OCI-LY3 (cell line): ENCODE results near the gene AKNA.

Source experiments
- H2AFZ ChIP-seq: fragments of 200-600, 300-600 bp; shearing (Covaris generic); 2 replicates; pipeline ENCODE4 v1.6.0; 2014; ENCODE audit warnings: antibody characterized with exemption, low read depth, low read length
- H3K27ac ChIP-seq: fragments of 200-600, 300-600 bp; sonication (generic); 2 replicates; pipeline ENCODE4 v1.5.1; 2014; ENCODE audit warnings: mild to moderate bottlenecking, low read length, moderate library complexity, mixed read lengths
- H3K27me3 ChIP-seq: fragments of 200-600, 300-600 bp; sonication (generic); 2 replicates; pipeline ENCODE4 v1.6.1; 2014; ENCODE audit warnings: low read depth, low read length, mixed read lengths
- H3K36me3 ChIP-seq: fragments of 200-600, 300-600 bp; sonication (generic); replicated peaks from 2 replicates; pipeline ENCODE3; 2014; ENCODE audit warnings: low read depth, low read length, mixed read lengths
- H3K4me1 ChIP-seq: fragments of 300-600, 200-600 bp; sonication (generic); 2 replicates; pipeline ENCODE4 v1.6.1; 2014; ENCODE audit warnings: low read length, mixed read lengths
- H3K4me2 ChIP-seq: fragments of 200-600, 300-600 bp; sonication (generic); 2 replicates; pipeline ENCODE4 v1.6.1; 2014; ENCODE audit warnings: low read length, mixed read lengths
- H3K4me3 ChIP-seq: fragments of 300-600, 200-600 bp; sonication (generic); 2 replicates; pipeline ENCODE4 v1.5.1; 2014; ENCODE audit warnings: antibody characterized with exemption, mild to moderate bottlenecking, low read length, moderate library complexity
- H3K79me2 ChIP-seq: fragments of 300-600, 200-600 bp; shearing (Covaris generic); 2 replicates; pipeline ENCODE4 v1.6.1; 2014; ENCODE audit warnings: mild to moderate bottlenecking, low read length, mixed read lengths
- H3K9ac ChIP-seq: fragments of 300-600, 200-600 bp; shearing (Covaris generic); 2 replicates; pipeline ENCODE4 v1.6.0; 2014; ENCODE audit warnings: mild to moderate bottlenecking, low read length, moderate library complexity
- H3K9me3 ChIP-seq: fragments of 200-600, 300-600 bp; shearing (Covaris generic); 2 replicates; pipeline ENCODE4 v1.6.1; 2014; ENCODE audit warnings: low read length, mixed read lengths; ENCODE audit not compliant: insufficient read depth
- H4K20me1 ChIP-seq: fragments of 200-600, 300-600 bp; sonication (generic); 2 replicates; pipeline ENCODE4 v1.6.1; 2016; ENCODE audit warnings: low read length, mixed read lengths; ENCODE audit not compliant: insufficient read depth
- EZH2phosphoT487 ChIP-seq: fragments of 200-600 bp; shearing (Covaris generic); IDR thresholded peaks from 2 replicates; pipeline ENCODE4 v1.6.1; 2018; ENCODE audit warnings: antibody characterized with exemption, mixed run types, low read depth
- TF ChIP-seq, protein P1 (sequence below): fragments of 200-600, 300-600 bp; sonication (generic); IDR thresholded peaks from 2 replicates; pipeline ENCODE4 v1.5.1; 2014; ENCODE audit warnings: antibody characterized with exemption, low read length, low read depth

The AKNA gene

DNA sequence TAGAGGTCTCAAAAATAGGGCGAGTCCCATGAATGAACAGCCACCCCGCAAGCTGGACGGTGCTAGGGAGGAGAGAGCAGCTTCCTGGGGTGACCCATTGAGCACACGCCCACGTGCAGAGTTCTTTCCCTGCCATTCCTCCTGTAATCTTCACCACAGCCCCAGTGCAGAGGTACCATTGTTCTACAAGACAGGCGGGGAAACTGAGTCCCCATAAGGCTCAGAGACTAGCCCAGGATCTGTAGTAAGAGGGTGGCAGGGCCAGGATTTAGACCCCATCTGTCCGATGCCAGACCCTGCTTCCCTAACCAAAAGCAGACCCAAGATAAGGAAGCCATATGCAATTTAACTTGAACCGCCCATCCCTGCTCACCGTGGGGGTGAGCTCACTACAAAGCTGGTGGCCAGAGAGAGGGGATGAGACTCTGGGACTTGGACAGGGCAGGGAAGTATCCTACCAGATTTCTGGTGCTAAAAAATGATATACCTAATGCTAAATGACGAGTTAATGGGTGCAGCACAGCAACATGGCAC lies 101.6 kb downstream of the AKNA start:
- no peaks in the 10 kb centered on the region for H3K9me3 ChIP-seq
- no peaks in the 10 kb centered on the region for H3K79me2 ChIP-seq
- H3K4me2 ChIP-seq = no peak overlapping the region
- no peaks in the 10 kb centered on the region for H3K4me1 ChIP-seq
- no peaks in the 10 kb centered on the region for H3K36me3 ChIP-seq
- TF ChIP-seq, protein P1, sequence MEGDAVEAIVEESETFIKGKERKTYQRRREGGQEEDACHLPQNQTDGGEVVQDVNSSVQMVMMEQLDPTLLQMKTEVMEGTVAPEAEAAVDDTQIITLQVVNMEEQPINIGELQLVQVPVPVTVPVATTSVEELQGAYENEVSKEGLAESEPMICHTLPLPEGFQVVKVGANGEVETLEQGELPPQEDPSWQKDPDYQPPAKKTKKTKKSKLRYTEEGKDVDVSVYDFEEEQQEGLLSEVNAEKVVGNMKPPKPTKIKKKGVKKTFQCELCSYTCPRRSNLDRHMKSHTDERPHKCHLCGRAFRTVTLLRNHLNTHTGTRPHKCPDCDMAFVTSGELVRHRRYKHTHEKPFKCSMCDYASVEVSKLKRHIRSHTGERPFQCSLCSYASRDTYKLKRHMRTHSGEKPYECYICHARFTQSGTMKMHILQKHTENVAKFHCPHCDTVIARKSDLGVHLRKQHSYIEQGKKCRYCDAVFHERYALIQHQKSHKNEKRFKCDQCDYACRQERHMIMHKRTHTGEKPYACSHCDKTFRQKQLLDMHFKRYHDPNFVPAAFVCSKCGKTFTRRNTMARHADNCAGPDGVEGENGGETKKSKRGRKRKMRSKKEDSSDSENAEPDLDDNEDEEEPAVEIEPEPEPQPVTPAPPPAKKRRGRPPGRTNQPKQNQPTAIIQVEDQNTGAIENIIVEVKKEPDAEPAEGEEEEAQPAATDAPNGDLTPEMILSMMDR = no peak
- no peak for TF ChIP-seq EZH2phosphoT487
- no peak overlapping the region for H3K9ac ChIP-seq
- H4K20me1 ChIP-seq = no peaks in the 10 kb centered on the region
- no peak overlapping the region for H2AFZ ChIP-seq
- no peaks in the 10 kb centered on the region for H3K27me3 ChIP-seq
- no peak overlapping the region for H3K27ac ChIP-seq
- no peak overlapping the region for H3K4me3 ChIP-seq

DNA sequence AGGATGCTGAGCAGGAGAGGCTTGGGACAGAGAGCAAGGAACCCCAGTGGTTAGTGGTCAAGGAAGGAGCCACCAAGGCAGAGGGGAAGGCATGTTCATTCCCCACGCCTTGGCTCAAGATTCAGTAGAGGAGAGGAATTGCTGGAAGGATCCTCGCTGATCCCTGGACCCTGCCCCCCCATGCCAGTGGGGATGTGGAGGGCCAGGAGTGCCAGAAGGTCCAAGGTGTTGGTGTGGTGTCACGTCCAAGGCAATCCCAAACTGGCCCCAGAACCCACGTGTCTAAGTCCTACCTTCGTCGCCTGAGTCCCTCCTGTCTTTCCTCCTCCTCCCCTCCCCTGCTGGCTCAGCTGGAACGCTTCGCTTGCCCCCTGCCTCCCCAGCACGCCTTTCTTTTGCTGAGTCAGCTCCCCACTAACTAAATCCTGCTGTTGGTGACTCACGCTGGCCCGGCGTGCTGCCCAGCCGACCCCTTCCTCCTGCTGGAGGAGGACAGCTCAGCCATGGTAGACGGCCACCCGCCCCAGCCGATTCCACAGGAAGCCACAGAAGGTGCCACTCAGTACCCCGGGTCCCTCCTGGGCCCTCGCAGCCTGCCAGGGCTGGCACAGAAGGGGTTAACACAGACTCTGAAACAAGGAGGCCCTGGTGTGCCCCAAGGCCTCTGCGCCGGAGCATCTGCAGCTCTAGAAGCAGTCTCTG lies 102.5 kb downstream of the AKNA start:
- H3K36me3 ChIP-seq = no peaks in the 10 kb centered on the region
- no peak overlapping the region for H3K4me3 ChIP-seq
- no peaks in the 10 kb centered on the region for H3K4me1 ChIP-seq
- no peak overlapping the region for H3K27ac ChIP-seq
- H3K9me3 ChIP-seq = no peaks in the 10 kb centered on the region
- TF ChIP-seq, protein P1 = no peak
- TF ChIP-seq EZH2phosphoT487 = no peak
- H3K79me2 ChIP-seq = no peaks in the 10 kb centered on the region
- H3K27me3 ChIP-seq = no peaks in the 10 kb centered on the region
- no peak overlapping the region for H3K9ac ChIP-seq
- H3K4me2 ChIP-seq = no peak overlapping the region
- H4K20me1 ChIP-seq = no peaks in the 10 kb centered on the region
- no peak overlapping the region for H2AFZ ChIP-seq

DNA sequence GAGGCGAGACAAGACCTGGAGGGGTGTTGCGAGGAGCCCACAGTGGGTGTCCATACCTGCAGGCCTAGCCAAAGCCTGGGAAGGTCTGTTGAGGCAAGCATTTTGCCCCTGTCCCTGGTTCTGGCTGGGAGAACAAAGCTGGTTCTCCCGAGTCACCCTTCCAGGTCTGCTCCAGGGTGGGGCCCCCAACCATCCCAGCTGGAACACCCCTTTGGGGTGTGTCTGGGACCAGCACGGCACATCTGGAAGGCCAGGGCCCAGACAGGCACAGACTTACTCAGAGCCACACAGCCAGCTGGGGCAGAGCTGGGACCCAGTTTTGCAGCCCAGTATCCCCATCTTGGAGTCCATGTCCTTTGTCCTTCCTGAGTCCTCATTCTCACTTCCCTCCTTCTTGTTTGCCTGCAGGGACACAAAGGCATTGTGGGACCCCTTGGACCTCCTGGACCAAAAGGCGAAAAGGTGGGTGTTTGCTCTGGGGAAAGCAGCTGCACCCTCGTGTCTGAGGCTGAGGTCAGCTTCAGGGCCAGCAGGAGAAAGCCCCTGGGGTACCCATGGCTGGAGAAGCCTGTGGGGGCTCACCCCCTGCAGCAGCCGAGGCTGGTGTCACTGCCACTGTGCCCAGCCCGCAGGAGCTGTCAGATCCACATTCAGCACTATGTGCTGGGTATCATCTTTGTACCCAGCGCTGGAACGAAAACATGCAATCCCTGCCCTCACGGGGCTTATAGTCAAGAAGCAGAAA lies 103.3 kb downstream of the AKNA start:
- no peaks in the 10 kb centered on the region for H3K4me1 ChIP-seq
- H3K79me2 ChIP-seq = no peaks in the 10 kb centered on the region
- no peak overlapping the region for H2AFZ ChIP-seq
- no peaks in the 10 kb centered on the region for H4K20me1 ChIP-seq
- H3K36me3 ChIP-seq = no peaks in the 10 kb centered on the region
- TF ChIP-seq, protein P1 = no peak
- no peaks in the 10 kb centered on the region for H3K9me3 ChIP-seq
- H3K27me3 ChIP-seq = no peaks in the 10 kb centered on the region
- H3K9ac ChIP-seq = no peak overlapping the region
- H3K27ac ChIP-seq = no peak overlapping the region
- no peak overlapping the region for H3K4me2 ChIP-seq
- H3K4me3 ChIP-seq = no peak overlapping the region
